T-helper 2 cell (primary cell): ENCODE results near the gene DENND1A.
A peak's percentile ranks its signal among the peaks of the same experiment; 100 is the strongest.
"Not testable (repeated sequence)": the region's sequence is repeated elsewhere in the genome, so short reads cannot be mapped to it uniquely, and the experiment has no call there.

Experiments used
- DNase-seq, 5 experiments: peaks; one replicate each; pipeline versions ENCODE4 v3.0.0 to v3.0.0-alpha.2; 2012 to 2022
- total RNA-seq, 2 donors: gene quantifications; one replicate each; lab custom pipeline; 2026; lab: John Stamatoyannopoulos, UW

Gene DENND1A
- total RNA-seq, result 18.4 to 18.9 reads per million in 2 donors

- peak; percentile 74 to 95 (median 80) for DNase-seq
These were observed at the start of gene DENND1A for GRCh38 chr9:123929870-123930831. DENND1A (minus strand) TSS chr9:123930126; CDS start chr9:123929905, 221 bp downstream.

DNA sequence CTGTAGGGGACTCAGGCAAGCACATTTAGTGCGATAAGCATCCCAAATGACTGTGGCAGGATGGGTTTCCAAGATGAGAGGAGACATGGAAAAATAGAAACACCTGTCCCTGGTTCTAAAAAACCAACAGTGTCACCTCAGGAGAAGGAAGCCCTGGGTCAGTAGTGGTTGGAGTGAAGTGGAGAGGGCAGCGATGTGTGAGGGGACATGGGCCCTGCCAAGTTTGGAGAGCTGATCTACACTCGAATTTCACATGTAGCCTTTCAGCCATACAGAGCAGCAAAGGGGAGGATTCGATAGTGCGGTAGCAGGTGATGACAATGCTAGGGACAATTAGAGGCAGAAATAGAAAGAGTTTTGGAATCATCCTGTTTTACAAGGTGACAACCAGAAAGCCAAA lies 49.1 kb upstream of the DENND1A start:
- DNase-seq, result no peak

DNA sequence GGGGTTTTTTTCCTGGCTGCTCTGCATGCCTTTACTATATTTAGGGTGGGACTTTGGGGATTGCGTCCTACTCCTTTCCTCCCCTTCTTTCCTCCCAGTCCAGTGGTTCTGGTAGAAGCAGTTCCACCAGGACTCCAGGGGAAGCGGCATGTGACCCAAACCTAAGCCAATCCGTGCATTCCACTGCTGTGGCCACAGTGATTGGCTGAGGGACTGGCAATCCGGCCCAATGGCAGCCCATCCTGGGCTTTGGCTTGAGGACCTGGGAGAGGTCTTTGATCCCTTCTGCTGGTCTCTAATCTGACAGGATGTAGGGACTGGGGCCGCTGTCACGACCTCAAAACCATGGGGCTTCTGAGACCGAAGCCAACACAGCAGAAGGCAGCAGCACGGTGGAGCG lies 46.7 kb upstream of the DENND1A start:
- not testable (repeated sequence) for DNase-seq

- DNase-seq, result no peak
These were observed 45.9 kb upstream of the DENND1A start for GRCh38 chr9:123975871-123976270.

- no peak for DNase-seq
These were observed 44.5 kb upstream of the DENND1A start for GRCh38 chr9:123974471-123974870.

- no peak for DNase-seq
These were observed 43.8 kb upstream of the DENND1A start for GRCh38 chr9:123973590-123974223.

GRCh38 chr9:123972618-123973017 lies 42.7 kb upstream of the DENND1A start:
- DNase-seq, result no peak

DNA sequence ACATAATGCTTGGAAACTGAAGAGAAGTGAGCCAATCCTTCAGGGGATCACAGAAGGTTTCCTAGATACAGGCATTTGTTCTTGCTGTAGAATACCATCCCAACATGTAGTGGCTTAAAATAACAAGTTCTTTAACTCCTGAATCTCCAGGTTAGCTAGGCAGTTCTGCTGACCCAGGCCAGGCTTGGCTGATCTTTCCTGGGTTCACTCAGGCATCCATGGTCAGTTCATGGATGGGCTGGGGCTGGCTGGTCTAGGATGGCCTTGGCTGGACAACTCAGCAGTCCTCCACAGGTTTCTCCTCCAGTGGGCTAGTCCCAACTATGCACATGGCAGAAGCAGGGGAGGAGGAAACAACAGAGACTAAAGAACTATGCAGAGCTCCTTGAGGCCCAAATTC lies 37.4 kb upstream of the DENND1A start:
- no peak for DNase-seq

- no peak for DNase-seq
These were observed 36.1 kb upstream of the DENND1A start for GRCh38 chr9:123965801-123966686.

DNA sequence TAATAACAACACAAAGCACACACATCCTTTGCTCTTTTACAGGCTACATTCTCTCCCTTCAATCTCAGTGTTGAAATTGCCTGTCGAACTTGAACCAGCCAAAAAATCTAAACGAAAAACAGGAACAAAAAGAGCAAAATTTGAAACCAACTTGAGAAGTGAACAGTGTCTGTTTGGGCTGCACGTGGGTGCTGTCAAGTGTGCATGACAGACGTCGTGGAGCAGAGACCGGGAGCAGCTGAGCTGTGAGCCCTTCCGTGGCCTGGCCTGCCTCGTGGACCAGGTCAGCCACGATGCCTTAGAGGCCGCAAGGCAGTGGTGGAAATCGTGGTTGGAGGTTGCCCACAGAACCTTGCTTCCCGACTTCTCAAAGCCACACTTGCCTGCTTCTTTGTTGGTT lies 34.8 kb upstream of the DENND1A start:
- no peak for DNase-seq

DNA sequence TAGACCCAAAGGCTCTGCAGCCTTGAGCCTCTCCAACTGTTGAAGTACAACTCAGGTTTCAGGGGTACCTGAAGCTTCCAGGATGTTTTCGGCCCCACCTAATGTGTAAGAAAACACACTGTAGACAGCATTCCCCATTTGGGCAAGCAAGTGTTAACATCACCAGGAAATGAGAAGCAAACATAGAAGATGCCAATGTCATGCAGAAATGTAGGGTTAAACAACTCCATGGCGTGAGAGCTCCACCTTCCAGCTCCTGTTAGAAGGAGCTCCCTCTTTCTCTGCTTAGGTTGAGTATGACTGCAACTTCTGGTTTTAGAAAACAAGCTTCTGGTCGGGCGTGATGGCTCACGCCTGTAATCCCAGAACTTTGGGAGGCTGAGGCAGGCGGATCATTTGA lies 31.0 kb upstream of the DENND1A start:
- DNase-seq, result no peak

GRCh38 chr9:123960366-123960765 lies 30.4 kb upstream of the DENND1A start:
- DNase-seq, result no peak

- no peak for DNase-seq
These were observed 29.9 kb upstream of the DENND1A start for GRCh38 chr9:123959787-123960186.

DNA sequence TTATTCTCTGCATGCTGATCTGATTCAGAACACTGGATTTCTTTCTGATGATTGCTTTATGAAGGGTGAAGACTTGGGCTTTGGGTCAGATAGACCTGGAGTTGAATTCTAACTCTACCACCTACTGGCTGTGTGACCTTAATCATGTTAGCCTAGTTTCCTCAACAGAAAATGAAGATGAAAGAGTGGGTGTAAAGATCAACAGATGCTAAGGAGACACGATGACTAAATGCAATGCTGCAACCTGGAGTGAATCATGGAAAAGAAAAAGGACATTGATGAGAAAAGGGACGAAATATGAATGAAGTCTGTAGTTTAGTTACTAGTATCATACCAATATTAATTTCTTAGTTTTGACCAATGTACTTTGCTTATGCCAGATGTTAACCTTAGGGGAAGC lies 27.8 kb upstream of the DENND1A start:
- no peak for DNase-seq

DNA sequence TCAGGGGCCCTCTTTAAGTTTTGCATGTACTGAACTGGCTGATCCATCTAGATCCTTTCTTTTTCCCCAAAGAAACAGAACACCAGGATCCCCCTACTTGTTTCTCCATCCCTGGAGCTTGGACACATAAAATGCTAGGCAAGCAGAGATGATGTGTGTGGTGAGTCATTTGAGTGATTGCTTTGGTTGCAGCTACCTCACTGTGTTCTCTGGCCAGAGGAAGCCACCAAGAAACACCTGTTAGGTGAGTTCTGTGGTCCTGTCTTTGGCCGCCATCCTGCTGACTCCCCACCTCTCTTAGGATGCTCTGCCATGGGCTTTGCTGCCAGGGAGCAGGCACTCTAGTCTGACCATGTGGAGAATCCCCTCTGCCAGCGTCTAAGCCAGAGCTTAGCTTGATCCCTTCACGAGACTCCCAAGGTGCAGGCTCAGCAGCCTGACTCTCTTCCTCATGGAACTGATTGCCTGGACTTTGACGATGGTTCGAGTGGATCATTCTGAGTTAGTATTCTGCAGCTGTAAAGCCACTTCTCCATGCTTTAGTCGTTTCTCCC lies 27.3 kb upstream of the DENND1A start:
- DNase-seq, result no peak

DNA sequence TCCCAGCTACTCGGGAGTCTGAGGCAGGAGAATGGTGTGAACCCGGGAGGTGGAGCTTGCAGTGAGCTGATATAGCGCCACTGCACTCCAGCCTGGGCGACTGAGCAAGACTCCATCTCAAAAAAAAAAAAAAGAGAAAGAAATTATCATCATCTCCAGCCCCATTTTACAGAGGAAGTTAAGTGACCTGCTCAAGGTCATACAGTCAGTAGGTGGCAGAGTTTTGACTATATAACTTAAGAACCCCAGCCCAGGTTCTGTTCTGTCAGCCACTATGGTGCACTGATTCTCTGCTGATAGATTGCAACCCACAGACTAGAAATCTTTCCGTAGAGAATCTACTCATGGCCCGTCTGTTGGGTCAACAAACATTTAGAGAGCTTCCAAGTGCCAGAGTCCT lies 25.7 kb upstream of the DENND1A start:
- DNase-seq, result no peak

- DNase-seq, result no peak
These were observed 24.8 kb upstream of the DENND1A start for GRCh38 chr9:123954518-123955280.

DNA sequence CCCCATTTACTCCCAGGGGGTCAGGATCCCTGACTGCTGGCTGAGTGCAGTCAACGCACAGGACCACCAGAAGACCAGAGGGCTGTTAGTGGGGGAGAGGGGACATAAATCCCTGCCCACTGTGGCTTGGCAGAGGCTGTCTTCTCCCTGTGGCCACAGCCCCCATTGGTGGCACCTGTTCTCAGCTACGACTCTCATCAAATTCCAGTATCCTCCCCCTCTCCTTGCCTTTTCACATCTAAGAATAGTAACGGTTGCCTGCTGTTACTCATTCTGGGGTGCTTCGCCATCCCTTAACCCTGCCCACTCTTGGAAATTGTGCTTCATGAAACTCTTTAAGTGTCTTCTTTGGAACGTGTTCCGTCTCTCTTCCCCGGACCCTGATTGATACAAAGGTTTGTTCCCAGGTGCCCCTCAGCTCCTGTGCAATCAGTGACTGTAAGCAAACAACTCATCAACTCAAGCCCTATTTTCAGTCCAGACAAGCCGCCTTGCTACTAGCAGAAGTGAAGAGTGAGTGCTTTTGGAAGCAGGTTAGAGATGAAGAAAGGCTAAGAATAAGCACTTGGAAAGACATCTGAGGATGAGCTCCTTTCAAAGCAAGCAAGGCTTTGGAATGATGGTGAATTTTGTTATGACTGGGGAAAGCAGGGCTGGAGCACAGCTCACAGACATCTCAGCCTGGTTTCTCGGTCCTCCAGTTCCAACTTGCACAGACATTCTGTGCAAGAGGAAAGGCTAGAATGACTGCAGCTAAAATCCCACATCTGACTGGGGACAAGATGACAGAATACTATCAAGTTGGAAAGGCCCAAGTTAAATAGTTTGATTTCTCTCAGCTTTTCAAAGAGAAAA lies 22.9 kb upstream of the DENND1A start:
- no peak for DNase-seq

- DNase-seq, result no peak
These were observed 18.4 kb upstream of the DENND1A start for GRCh38 chr9:123948286-123948685.

- DNase-seq, result no peak
These were observed 17.4 kb upstream of the DENND1A start for GRCh38 chr9:123947326-123947725.
